ENCODE measurements around the gene VPS13D. TPM values are rescaled to one million over a fixed set of nuclear protein-coding genes. Genes with fewer than 3 reads are reported as not detected.
"Not testable (repeated sequence)": the region's sequence is repeated elsewhere in the genome, so short reads cannot be mapped to it uniquely, and the experiment has no call there.

Gene VPS13D
- total RNA-seq, 1 experiment from 2014 or later: 9.6 TPM

- no peak for DNase-seq (ENCODE audit: low spot score)
Measured at GRCh38 chr1:12467570-12468286, 237.9 kb downstream of the VPS13D start.

- DNase-seq (ENCODE audit: low spot score): no peak
Measured at GRCh38 chr1:12468323-12468722, 238.5 kb downstream of the VPS13D start.

GRCh38 chr1:12469493-12469892 is 239.7 kb downstream of the VPS13D start:
- DNase-seq (ENCODE audit: low spot score): peak; percentile 58

GRCh38 chr1:12469990-12470389 is 240.2 kb downstream of the VPS13D start:
- DNase-seq (ENCODE audit: low spot score): no peak

GRCh38 chr1:12470916-12471315 is 241.1 kb downstream of the VPS13D start:
- DNase-seq (ENCODE audit: low spot score): not testable (repeated sequence)

GRCh38 chr1:12472156-12472797 is 242.4 kb downstream of the VPS13D start:
- DNase-seq (ENCODE audit: low spot score): no peak

- DNase-seq (ENCODE audit: low spot score): no peak
Measured at GRCh38 chr1:12472798-12473551, 243.1 kb downstream of the VPS13D start.

GRCh38 chr1:12473596-12474362 is 243.9 kb downstream of the VPS13D start:
- DNase-seq (ENCODE audit: low spot score): no peak

- DNase-seq (ENCODE audit: low spot score): no peak
Measured at GRCh38 chr1:12475101-12475500, 245.3 kb downstream of the VPS13D start.

GRCh38 chr1:12475530-12475934 is 245.7 kb downstream of the VPS13D start:
- peak; percentile 84 for DNase-seq (ENCODE audit: low spot score)

GRCh38 chr1:12475947-12476346 is 246.1 kb downstream of the VPS13D start:
- peak; percentile 85 for DNase-seq (ENCODE audit: low spot score)

GRCh38 chr1:12477314-12477713 is 247.5 kb downstream of the VPS13D start:
- DNase-seq (ENCODE audit: low spot score): no peak

- DNase-seq (ENCODE audit: low spot score): peak; percentile 99
Measured at GRCh38 chr1:12477936-12478611, 248.2 kb downstream of the VPS13D start.

- no peak for DNase-seq (ENCODE audit: low spot score)
Measured at GRCh38 chr1:12478612-12478985, 248.8 kb downstream of the VPS13D start.

GRCh38 chr1:12479311-12479710 is 249.5 kb downstream of the VPS13D start:
- no peak for DNase-seq (ENCODE audit: low spot score)

GRCh38 chr1:12480041-12480440 is 250.2 kb downstream of the VPS13D start:
- no peak for DNase-seq (ENCODE audit: low spot score)

- DNase-seq (ENCODE audit: low spot score): peak; percentile 84
Measured at GRCh38 chr1:12480748-12481362, 251.0 kb downstream of the VPS13D start.

- DNase-seq (ENCODE audit: low spot score): no peak
Measured at GRCh38 chr1:12481928-12482327, 252.1 kb downstream of the VPS13D start.

GRCh38 chr1:12482988-12483387 is 253.2 kb downstream of the VPS13D start:
- DNase-seq (ENCODE audit: low spot score): no peak

- DNase-seq (ENCODE audit: low spot score): peak; percentile 55
Measured at GRCh38 chr1:12485231-12486058, 255.6 kb downstream of the VPS13D start.
